GM18861 (cell line): ENCODE results near the gene DGLUCY.
"Not testable (repeated sequence)": the region's sequence is repeated elsewhere in the genome, so short reads cannot be mapped to it uniquely, and the experiment has no call there.

Source experiments
- ATAC-seq: cut with Tn5 transposase; IDR thresholded peaks from one replicate; pipeline ENCODE4 v1.9.1; 2021; ENCODE audit not compliant: unreplicated experiment

DGLUCY gene

GRCh38 chr14:91113829-91114078, at the start of gene DGLUCY:
DGLUCY (plus strand) TSS chr14:91114073; CDS start chr14:91160295, 46,222 bp downstream.
- peak; percentile 62 for ATAC-seq

GRCh38 chr14:91065266-91065665, 48.6 kb upstream of the DGLUCY start:
- ATAC-seq, result no peak

GRCh38 chr14:91067186-91067585, 46.7 kb upstream of the DGLUCY start:
- no peak for ATAC-seq

- no peak for ATAC-seq
Observed at GRCh38 chr14:91068642-91069041, 45.2 kb upstream of the DGLUCY start.

GRCh38 chr14:91070572-91070971, 43.3 kb upstream of the DGLUCY start:
- no peak for ATAC-seq

GRCh38 chr14:91075553-91075952, 38.3 kb upstream of the DGLUCY start:
- ATAC-seq, result no peak

GRCh38 chr14:91078095-91078737, 35.7 kb upstream of the DGLUCY start:
- ATAC-seq, result peak; percentile 69

GRCh38 chr14:91080071-91080470, 33.8 kb upstream of the DGLUCY start:
- no peak for ATAC-seq

- no peak for ATAC-seq
Observed at GRCh38 chr14:91082282-91082681, 31.6 kb upstream of the DGLUCY start.

- ATAC-seq, result no peak
Observed at GRCh38 chr14:91084516-91084915, 29.4 kb upstream of the DGLUCY start.

GRCh38 chr14:91087470-91087869, 26.4 kb upstream of the DGLUCY start:
- not testable (repeated sequence) for ATAC-seq

GRCh38 chr14:91088585-91089235, 25.2 kb upstream of the DGLUCY start:
- ATAC-seq, result no peak

GRCh38 chr14:91089958-91090535, 23.8 kb upstream of the DGLUCY start:
- no peak for ATAC-seq

GRCh38 chr14:91090743-91091142, 23.1 kb upstream of the DGLUCY start:
- no peak for ATAC-seq

GRCh38 chr14:91092073-91092472, 21.8 kb upstream of the DGLUCY start:
- no peak for ATAC-seq

GRCh38 chr14:91093743-91094472, 20.0 kb upstream of the DGLUCY start:
- not testable (repeated sequence) for ATAC-seq

- ATAC-seq, result no peak
Observed at GRCh38 chr14:91094772-91095171, 19.1 kb upstream of the DGLUCY start.

GRCh38 chr14:91095178-91095577, 18.7 kb upstream of the DGLUCY start:
- ATAC-seq, result no peak

GRCh38 chr14:91097657-91098056, 16.2 kb upstream of the DGLUCY start:
- ATAC-seq, result not testable (repeated sequence)

- ATAC-seq, result no peak
Observed at GRCh38 chr14:91098591-91098990, 15.3 kb upstream of the DGLUCY start.

GRCh38 chr14:91100102-91100501, 13.8 kb upstream of the DGLUCY start:
- ATAC-seq, result no peak

- ATAC-seq, result no peak
Observed at GRCh38 chr14:91103116-91103515, 10.8 kb upstream of the DGLUCY start.
